GM23338 (cell line): Measurements from ENCODE around the gene ARHGAP19.

Experiments
- CTCF ChIP-seq, 2 experiments: fragments of 200-600 bp in 1 of 2; sonication (generic) in 1 of 2; conservative IDR thresholded peaks; 2 replicates each; pipeline versions ENCODE4 v1.5.1 to v1.6.1; 2016 to 2017; ENCODE audit warnings: antibody characterized with exemption in 2 of 2, low read depth in 2 of 2, mild to moderate bottlenecking in 2 of 2, moderate library complexity in 1 of 2
- EZH2 ChIP-seq: fragments of 200-600 bp; sonication (generic); IDR thresholded peaks from one replicate; pipeline ENCODE4 v1.8.0; 2017; ENCODE audit warnings: antibody characterized with exemption, mild to moderate bottlenecking, low read depth; ENCODE audit not compliant: unreplicated experiment
- EZH2phosphoT487 ChIP-seq: fragments of 200-600 bp; sonication (generic); IDR thresholded peaks from one replicate; pipeline ENCODE4 v1.8.1; 2018; ENCODE audit warnings: antibody characterized with exemption; ENCODE audit not compliant: unreplicated experiment
- JUNB ChIP-seq: IDR thresholded peaks from one replicate; pipeline ENCODE4 v1.6.1; 2016; ENCODE audit warnings: antibody characterized with exemption; ENCODE audit not compliant: unreplicated experiment
- NANOG ChIP-seq: IDR thresholded peaks from 2 replicates; pipeline ENCODE4 v1.6.1; 2016; ENCODE audit warnings: antibody characterized with exemption, borderline replicate concordance
- POLR2AphosphoS5 ChIP-seq: IDR thresholded peaks from 2 replicates; pipeline ENCODE4 v1.6.1; 2016; ENCODE audit warnings: antibody characterized with exemption, low read depth
- REST ChIP-seq: IDR thresholded peaks from one replicate; pipeline ENCODE4 v1.6.1; 2018; ENCODE audit warnings: antibody characterized with exemption; ENCODE audit not compliant: unreplicated experiment
- ZNF114 ChIP-seq: fragments of 250-450 bp; sonication (Bioruptor Pico); IDR thresholded peaks from 2 replicates; pipeline ENCODE4 v1.5.0; 2020; ENCODE audit warnings: mild to moderate bottlenecking, moderate library complexity
- ZNF462 ChIP-seq: fragments of 250-450 bp; sonication (Bioruptor Pico); IDR thresholded peaks from 2 replicates; pipeline ENCODE4 v1.5.0; 2020; ENCODE audit warnings: mild to moderate bottlenecking, moderate library complexity

- TF ChIP-seq CTCF (conservative IDR thresholded peaks at IDR 0.05; ENCODE audit: low read depth in 2 of 2), result no peak
- TF ChIP-seq EZH2phosphoT487, result no peak
- TF ChIP-seq JUNB, result no peak
- no peak for TF ChIP-seq REST
- no peak for TF ChIP-seq POLR2AphosphoS5
- TF ChIP-seq EZH2, result no peak
- TF ChIP-seq NANOG, result no peak
- TF ChIP-seq ZNF462 (CRISPR knock-in tag), result no peak
- no peak for TF ChIP-seq ZNF114 (CRISPR knock-in tag)
Observed at GRCh38 chr10:97224483-97225435, 67.7 kb downstream of the ARHGAP19 start.
